ENCODE data around the gene U2AF1L4. TPM values are rescaled to one million over a fixed set of nuclear protein-coding genes. Genes with fewer than 3 reads are reported as not detected.
A peak's percentile ranks its signal among the peaks of the same experiment; 100 is the strongest.

The U2AF1L4 gene
- total and polyA plus RNA-seq, 10 of the 15 experiments (the other 5 are each of a cell fraction or from before 2014, with no cell fraction given): 7.9 to 21.6 (median 15.1) TPM

DNA sequence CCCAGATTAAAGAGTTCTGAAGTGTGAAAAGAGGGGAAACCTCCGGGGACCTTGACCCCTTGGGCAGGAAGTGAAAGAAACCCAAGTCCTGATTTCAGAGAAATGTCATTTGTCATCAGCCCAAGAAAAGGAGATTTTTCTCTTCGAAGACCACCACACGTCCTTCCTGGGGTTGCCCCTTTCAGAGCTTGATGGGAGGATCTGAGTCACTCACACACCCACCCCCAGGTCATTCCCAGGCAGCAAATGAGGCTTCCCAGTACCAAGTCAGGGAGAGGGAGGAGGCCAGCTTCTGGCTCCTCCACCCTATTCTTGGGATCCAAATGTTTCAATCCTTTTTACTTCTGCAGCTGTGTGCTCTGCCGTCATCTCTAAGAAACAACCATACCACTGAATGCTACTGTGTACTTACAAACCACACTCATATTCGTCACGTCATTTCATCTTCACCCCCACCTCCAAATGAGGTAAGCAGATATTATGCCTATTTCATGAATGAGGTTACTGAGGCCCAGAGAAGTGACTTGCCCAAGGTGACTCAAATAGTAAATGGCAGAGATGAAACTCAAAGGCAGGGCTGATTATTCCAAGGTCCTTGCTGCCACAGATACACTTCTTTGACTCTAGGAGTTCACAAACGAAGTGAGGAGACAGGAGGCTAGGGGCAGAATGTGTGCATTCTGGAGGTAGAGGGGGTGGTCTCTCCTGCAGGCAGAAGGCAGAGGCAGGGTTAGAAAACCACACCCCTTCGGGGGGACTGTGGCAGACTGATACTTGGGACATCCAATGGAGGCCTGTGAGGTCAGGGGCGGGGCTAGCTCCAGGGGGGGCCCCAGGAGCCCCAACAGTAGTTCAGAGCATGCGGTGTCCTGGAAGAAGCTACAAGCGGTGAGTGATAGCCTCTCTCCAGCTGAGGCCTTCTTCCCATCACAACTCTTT, 32.4 kb downstream of the U2AF1L4 start (continued):
- TF ChIP-seq, protein P1, sequence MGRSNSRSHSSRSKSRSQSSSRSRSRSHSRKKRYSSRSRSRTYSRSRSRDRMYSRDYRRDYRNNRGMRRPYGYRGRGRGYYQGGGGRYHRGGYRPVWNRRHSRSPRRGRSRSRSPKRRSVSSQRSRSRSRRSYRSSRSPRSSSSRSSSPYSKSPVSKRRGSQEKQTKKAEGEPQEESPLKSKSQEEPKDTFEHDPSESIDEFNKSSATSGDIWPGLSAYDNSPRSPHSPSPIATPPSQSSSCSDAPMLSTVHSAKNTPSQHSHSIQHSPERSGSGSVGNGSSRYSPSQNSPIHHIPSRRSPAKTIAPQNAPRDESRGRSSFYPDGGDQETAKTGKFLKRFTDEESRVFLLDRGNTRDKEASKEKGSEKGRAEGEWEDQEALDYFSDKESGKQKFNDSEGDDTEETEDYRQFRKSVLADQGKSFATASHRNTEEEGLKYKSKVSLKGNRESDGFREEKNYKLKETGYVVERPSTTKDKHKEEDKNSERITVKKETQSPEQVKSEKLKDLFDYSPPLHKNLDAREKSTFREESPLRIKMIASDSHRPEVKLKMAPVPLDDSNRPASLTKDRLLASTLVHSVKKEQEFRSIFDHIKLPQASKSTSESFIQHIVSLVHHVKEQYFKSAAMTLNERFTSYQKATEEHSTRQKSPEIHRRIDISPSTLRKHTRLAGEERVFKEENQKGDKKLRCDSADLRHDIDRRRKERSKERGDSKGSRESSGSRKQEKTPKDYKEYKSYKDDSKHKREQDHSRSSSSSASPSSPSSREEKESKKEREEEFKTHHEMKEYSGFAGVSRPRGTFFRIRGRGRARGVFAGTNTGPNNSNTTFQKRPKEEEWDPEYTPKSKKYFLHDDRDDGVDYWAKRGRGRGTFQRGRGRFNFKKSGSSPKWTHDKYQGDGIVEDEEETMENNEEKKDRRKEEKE (IDR thresholded peaks at IDR 0.05): no peak
- 0 out of 2 replicates have a peak, but pooled peaks have one; percentile 10 for TF ChIP-seq GABPA (IDR thresholded peaks at IDR 0.05; ENCODE audit: low read depth)
- no peak for TF ChIP-seq FOS (IDR thresholded peaks at IDR 0.05; ENCODE audit: borderline replicate concordance, extremely low read depth, insufficient read length)
- no peak for TF ChIP-seq HDAC2 (IDR thresholded peaks at IDR 0.05)
- TF ChIP-seq, protein P2, sequence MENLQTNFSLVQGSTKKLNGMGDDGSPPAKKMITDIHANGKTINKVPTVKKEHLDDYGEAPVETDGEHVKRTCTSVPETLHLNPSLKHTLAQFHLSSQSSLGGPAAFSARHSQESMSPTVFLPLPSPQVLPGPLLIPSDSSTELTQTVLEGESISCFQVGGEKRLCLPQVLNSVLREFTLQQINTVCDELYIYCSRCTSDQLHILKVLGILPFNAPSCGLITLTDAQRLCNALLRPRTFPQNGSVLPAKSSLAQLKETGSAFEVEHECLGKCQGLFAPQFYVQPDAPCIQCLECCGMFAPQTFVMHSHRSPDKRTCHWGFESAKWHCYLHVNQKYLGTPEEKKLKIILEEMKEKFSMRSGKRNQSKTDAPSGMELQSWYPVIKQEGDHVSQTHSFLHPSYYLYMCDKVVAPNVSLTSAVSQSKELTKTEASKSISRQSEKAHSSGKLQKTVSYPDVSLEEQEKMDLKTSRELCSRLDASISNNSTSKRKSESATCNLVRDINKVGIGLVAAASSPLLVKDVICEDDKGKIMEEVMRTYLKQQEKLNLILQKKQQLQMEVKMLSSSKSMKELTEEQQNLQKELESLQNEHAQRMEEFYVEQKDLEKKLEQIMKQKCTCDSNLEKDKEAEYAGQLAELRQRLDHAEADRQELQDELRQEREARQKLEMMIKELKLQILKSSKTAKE (IDR thresholded peaks at IDR 0.05; ENCODE audit: low read depth, poor library complexity, severe bottlenecking): peak; percentile 39
- no peak for TF ChIP-seq SMAD5 (IDR thresholded peaks at IDR 0.05; ENCODE audit: low read depth)
- TF ChIP-seq, protein P3, sequence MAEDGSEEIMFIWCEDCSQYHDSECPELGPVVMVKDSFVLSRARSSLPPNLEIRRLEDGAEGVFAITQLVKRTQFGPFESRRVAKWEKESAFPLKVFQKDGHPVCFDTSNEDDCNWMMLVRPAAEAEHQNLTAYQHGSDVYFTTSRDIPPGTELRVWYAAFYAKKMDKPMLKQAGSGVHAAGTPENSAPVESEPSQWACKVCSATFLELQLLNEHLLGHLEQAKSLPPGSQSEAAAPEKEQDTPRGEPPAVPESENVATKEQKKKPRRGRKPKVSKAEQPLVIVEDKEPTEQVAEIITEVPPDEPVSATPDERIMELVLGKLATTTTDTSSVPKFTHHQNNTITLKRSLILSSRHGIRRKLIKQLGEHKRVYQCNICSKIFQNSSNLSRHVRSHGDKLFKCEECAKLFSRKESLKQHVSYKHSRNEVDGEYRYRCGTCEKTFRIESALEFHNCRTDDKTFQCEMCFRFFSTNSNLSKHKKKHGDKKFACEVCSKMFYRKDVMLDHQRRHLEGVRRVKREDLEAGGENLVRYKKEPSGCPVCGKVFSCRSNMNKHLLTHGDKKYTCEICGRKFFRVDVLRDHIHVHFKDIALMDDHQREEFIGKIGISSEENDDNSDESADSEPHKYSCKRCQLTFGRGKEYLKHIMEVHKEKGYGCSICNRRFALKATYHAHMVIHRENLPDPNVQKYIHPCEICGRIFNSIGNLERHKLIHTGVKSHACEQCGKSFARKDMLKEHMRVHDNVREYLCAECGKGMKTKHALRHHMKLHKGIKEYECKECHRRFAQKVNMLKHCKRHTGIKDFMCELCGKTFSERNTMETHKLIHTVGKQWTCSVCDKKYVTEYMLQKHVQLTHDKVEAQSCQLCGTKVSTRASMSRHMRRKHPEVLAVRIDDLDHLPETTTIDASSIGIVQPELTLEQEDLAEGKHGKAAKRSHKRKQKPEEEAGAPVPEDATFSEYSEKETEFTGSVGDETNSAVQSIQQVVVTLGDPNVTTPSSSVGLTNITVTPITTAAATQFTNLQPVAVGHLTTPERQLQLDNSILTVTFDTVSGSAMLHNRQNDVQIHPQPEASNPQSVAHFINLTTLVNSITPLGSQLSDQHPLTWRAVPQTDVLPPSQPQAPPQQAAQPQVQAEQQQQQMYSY (CRISPR knock-in tag; IDR thresholded peaks at IDR 0.05): no peak
- TF ChIP-seq, protein P4, sequence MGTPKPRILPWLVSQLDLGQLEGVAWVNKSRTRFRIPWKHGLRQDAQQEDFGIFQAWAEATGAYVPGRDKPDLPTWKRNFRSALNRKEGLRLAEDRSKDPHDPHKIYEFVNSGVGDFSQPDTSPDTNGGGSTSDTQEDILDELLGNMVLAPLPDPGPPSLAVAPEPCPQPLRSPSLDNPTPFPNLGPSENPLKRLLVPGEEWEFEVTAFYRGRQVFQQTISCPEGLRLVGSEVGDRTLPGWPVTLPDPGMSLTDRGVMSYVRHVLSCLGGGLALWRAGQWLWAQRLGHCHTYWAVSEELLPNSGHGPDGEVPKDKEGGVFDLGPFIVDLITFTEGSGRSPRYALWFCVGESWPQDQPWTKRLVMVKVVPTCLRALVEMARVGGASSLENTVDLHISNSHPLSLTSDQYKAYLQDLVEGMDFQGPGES (IDR thresholded peaks at IDR 0.05): no peak
- TF ChIP-seq, protein P5, sequence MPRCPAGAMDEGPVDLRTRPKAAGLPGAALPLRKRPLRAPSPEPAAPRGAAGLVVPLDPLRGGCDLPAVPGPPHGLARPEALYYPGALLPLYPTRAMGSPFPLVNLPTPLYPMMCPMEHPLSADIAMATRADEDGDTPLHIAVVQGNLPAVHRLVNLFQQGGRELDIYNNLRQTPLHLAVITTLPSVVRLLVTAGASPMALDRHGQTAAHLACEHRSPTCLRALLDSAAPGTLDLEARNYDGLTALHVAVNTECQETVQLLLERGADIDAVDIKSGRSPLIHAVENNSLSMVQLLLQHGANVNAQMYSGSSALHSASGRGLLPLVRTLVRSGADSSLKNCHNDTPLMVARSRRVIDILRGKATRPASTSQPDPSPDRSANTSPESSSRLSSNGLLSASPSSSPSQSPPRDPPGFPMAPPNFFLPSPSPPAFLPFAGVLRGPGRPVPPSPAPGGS (IDR thresholded peaks at IDR 0.05; ENCODE audit: borderline replicate concordance, insufficient read depth, low read depth, low read length, poor library complexity, severe bottlenecking): no peak
- no peak for TF ChIP-seq SMC3 (IDR thresholded peaks at IDR 0.05; ENCODE audit: borderline replicate concordance, low read length)
- TF ChIP-seq CREM (IDR thresholded peaks at IDR 0.05; ENCODE audit: low read depth): peak; percentile 97
- TF ChIP-seq MYB (IDR thresholded peaks at IDR 0.05; ENCODE audit: borderline replicate concordance, low read depth, low read length): no peak
- TF ChIP-seq CHD2 (IDR thresholded peaks at IDR 0.05; ENCODE audit: borderline replicate concordance, low read depth, low read length): no peak
- peak; percentile 48; the same call in 1 of the 2 replicates for TF ChIP-seq LARP7 (IDR thresholded peaks at IDR 0.05)

All from GM12878 (cell line).